Endothelial cell (in vitro differentiated cells): ENCODE results near the gene PSMB8. TPM values are rescaled to one million over a fixed set of nuclear protein-coding genes. Genes with fewer than 3 reads are reported as not detected.
"Not testable (repeated sequence)": the region's sequence is repeated elsewhere in the genome, so short reads cannot be mapped to it uniquely, and the experiment has no call there.

ENCODE experiments used
- DNase-seq: peaks from one replicate; pipeline ENCODE4 v3.0.0; 2021; ENCODE audit warnings: low spot score
- H3K27ac Mint-ChIP-seq: one replicate; pipeline ENCODE4 v1.8.0; 2021; ENCODE audit warnings: mixed read lengths, inconsistent platforms; ENCODE audit not compliant: unreplicated experiment
- H3K27me3 Mint-ChIP-seq: one replicate; pipeline ENCODE4 v1.8.0; 2021; ENCODE audit warnings: mild to moderate bottlenecking, moderate library complexity, mixed read lengths, inconsistent platforms; ENCODE audit not compliant: unreplicated experiment
- H3K36me3 Mint-ChIP-seq: one replicate; pipeline ENCODE4 v1.8.0; 2021; ENCODE audit warnings: mild to moderate bottlenecking, low read depth, mixed read lengths, inconsistent platforms; ENCODE audit not compliant: unreplicated experiment
- H3K4me1 Mint-ChIP-seq: one replicate; pipeline ENCODE4 v1.8.0; 2021; ENCODE audit warnings: mild to moderate bottlenecking, mixed read lengths, inconsistent platforms; ENCODE audit not compliant: unreplicated experiment
- H3K4me3 Mint-ChIP-seq: one replicate; pipeline ENCODE4 v1.8.0; 2021; ENCODE audit warnings: mild to moderate bottlenecking, mixed read lengths, inconsistent platforms; ENCODE audit not compliant: unreplicated experiment
- H3K9me3 Mint-ChIP-seq: one replicate; pipeline ENCODE4 v1.8.0; 2021; ENCODE audit warnings: mixed read lengths, inconsistent platforms; ENCODE audit not compliant: unreplicated experiment
- total RNA-seq: library from RNA; stranded (reverse); fragmentation: NEBNext Ultra II Directional; extraction: Animal tissue kit (Norgen Biotek cat#: 25700); gene quantifications from one replicate; pipeline ENCODE4 v1.2.1, GENCODE V29; 2021; ENCODE audit not compliant: unreplicated experiment
- TF ChIP-seq, protein P1 (sequence below): fragments of 200-600 bp; sonication (generic); IDR thresholded peaks from one replicate; pipeline ENCODE4 v1.5.0; 2021; ENCODE audit warnings: antibody characterized with exemption; ENCODE audit not compliant: unreplicated experiment

The PSMB8 gene
- total RNA-seq, 1 donor from 2014 or later = 5.2 TPM

DNA sequence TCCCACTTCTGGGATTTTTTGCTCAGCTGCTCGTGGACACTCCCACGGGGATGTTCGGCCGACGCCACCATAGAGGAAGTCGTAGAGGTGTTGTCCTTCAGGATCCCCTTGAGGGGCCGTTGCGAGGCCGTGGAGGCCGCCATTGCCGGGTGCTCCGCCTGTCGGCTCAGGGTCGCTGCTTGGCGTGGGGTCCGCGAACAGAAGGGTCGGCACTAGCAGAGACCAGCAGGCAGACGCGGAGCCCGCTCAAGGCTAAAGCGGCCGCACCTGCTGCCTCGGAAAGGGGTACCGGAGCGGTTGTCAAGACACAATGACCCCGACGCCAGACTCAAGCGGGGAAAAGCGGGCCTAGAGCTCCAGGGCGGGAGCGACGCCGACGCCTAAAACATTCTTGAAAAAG is 35.8 kb upstream of the PSMB8 start:
- H3K9me3 Mint-ChIP-seq = no peaks in the 10 kb centered on the region
- no peaks in the 10 kb centered on the region for H3K4me1 Mint-ChIP-seq
- peaks cover 7% of the 10 kb centered on the region for H3K27me3 Mint-ChIP-seq
- no peak overlapping the region for H3K27ac Mint-ChIP-seq
- H3K36me3 Mint-ChIP-seq = no peaks in the 10 kb centered on the region
- TF ChIP-seq, protein P1, sequence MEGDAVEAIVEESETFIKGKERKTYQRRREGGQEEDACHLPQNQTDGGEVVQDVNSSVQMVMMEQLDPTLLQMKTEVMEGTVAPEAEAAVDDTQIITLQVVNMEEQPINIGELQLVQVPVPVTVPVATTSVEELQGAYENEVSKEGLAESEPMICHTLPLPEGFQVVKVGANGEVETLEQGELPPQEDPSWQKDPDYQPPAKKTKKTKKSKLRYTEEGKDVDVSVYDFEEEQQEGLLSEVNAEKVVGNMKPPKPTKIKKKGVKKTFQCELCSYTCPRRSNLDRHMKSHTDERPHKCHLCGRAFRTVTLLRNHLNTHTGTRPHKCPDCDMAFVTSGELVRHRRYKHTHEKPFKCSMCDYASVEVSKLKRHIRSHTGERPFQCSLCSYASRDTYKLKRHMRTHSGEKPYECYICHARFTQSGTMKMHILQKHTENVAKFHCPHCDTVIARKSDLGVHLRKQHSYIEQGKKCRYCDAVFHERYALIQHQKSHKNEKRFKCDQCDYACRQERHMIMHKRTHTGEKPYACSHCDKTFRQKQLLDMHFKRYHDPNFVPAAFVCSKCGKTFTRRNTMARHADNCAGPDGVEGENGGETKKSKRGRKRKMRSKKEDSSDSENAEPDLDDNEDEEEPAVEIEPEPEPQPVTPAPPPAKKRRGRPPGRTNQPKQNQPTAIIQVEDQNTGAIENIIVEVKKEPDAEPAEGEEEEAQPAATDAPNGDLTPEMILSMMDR = no peak
- no peak overlapping the region for H3K4me3 Mint-ChIP-seq
- DNase-seq = no peak

DNA sequence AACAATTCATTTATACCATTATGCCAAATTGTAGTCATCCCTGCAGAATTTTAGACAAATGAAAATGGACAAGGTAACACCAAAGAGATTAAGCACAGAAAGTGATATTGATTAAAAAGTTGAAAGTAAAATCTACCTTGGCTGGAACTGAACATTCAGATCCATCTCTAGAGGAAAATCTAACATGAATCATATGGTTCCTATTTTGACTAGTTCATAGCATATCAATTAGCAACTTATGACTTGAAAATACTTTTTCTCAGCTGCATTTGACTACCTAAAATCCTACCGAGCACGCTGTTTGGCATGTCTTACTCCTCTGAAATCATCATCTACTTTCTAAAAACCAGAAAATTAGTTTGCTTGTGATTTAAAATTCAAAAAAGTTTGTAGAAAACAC is 32.8 kb upstream of the PSMB8 start:
- H3K4me3 Mint-ChIP-seq = no peak overlapping the region
- TF ChIP-seq, protein P1 = no peak
- no peaks in the 10 kb centered on the region for H3K27me3 Mint-ChIP-seq
- no peak overlapping the region for H3K27ac Mint-ChIP-seq
- no peaks in the 10 kb centered on the region for H3K4me1 Mint-ChIP-seq
- H3K9me3 Mint-ChIP-seq = no peaks in the 10 kb centered on the region
- H3K36me3 Mint-ChIP-seq = no peaks in the 10 kb centered on the region
- no peak for DNase-seq

DNA sequence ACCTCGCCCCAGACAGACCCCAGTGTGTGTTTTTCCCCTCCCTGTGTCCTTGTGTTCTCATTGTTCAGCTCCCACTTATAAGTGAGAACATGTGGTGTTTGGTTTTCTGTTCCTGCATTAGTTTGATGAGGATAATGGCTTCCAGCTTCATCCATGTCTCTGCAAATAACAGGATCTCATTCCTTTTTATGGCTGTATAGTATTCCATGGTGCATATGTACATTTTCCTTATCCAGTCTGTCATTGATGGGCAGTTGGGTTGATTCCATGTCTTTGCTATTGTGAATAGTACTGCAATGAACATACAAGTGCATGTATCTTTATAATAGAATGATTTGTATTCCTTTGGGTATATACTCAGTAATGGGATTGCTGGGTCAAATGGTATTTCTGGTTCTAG is 30.1 kb upstream of the PSMB8 start:
- H3K36me3 Mint-ChIP-seq, H3K27me3 Mint-ChIP-seq, H3K4me1 Mint-ChIP-seq, H3K4me3 Mint-ChIP-seq, DNase-seq, H3K9me3 Mint-ChIP-seq, H3K27ac Mint-ChIP-seq: not testable (repeated sequence)

DNA sequence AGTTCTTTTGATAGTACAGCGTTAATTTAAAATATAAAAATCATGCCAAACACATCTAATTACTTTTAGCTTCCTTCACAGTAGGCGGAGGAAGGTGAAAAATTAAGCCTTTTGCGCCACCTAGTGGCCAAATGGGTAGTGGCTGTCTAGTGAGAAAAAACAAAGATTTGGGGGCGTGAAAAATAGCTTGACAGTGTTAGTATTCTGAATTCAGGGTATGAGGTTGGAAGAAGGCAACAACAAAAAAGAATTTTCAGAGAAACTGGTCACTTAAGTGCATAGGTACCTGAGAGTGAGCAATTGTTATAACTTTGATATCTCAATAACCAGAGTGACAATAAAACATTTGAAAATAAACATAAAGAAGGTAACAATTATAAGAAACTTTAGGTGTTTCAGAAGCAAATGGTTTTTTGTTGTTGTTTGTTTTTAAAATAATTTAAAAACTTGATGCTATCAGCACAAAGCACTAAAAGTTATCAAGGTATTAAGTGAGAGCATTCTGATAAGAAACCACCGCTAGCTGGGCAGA is 24.5 kb upstream of the PSMB8 start:
- H3K36me3 Mint-ChIP-seq = no peaks in the 10 kb centered on the region
- no peak overlapping the region for H3K4me3 Mint-ChIP-seq
- no peaks in the 10 kb centered on the region for H3K4me1 Mint-ChIP-seq
- no peaks in the 10 kb centered on the region for H3K9me3 Mint-ChIP-seq
- no peaks in the 10 kb centered on the region for H3K27me3 Mint-ChIP-seq
- TF ChIP-seq, protein P1 = peak; percentile 92
- no peak overlapping the region for H3K27ac Mint-ChIP-seq
- peak; percentile 73 for DNase-seq

DNA sequence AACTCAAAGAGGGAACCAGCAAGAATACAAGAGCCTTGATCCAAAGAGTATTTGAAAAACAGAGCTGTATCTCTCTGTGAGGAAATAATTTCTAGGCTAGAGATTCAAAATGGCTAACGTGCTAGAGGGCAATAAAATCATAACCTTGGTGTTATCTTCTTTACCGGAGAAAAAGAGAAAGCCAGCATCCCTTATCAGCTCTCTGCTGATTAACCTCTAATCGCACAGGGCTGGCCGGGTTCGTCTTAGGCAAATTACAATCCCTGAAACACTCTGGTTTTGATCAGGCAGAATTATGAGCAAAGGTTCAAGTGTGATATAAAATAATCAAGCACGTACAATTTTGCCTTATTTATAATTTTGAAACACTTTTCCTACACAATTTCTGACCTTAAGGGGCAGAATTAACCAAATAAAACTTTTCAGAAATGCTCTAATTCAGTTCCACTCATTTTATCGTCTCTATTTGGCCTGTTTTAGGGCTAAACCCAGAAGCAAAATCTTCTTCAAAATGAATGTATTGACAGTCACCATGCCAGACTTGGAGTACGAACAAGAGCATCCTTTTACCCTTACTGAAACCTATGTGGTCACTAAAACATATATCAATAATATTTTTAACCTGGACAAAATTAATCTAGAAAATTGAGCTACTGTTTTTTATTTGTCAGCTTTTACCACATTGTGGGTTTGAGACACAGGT is 23.9 kb upstream of the PSMB8 start:
- Mint-ChIP-seq H3K27ac (no peak overlapping the region), H3K27me3 (no peaks in the 10 kb centered on the region), H3K9me3 (no peaks in the 10 kb centered on the region), H3K4me1 (no peaks in the 10 kb centered on the region), H3K4me3 (no peak overlapping the region), H3K36me3 (no peaks in the 10 kb centered on the region)
- no peak for DNase-seq
- TF ChIP-seq, protein P1 = no peak
